Upper lobe of left lung (tissue), 6 donors: ENCODE results near the gene CENPP. TPM values are rescaled to one million over a fixed set of nuclear protein-coding genes. Genes with fewer than 3 reads are reported as not detected.
A peak's percentile ranks its signal among the peaks of the same experiment; 100 is the strongest.

Source experiments
- ATAC-seq, 2 donors: fragments of 200-7000 bp; cut with Tn5 transposase; one replicate each; pipeline ENCODE4 v1.9.1; 2022; ENCODE audit warnings: mild to moderate bottlenecking in 2 of 2, moderate library complexity in 2 of 2; ENCODE audit not compliant: low FRiP score in 2 of 2
- DNase-seq, 2 donors: peaks; one replicate each; pipeline ENCODE4 v3.0.0-alpha.2; 2019 to 2020
- H3K27ac ChIP-seq, 4 donors: fragments of 200-600 bp; sonication (generic); one replicate each; pipeline ENCODE4 v1.5.1; 2016 to 2019
- H3K27me3 ChIP-seq, 4 donors: fragments of 200-600 bp; sonication (generic); one replicate each; pipeline ENCODE4 v1.5.1; 2017 to 2019
- H3K36me3 ChIP-seq, 4 donors: fragments of 200-600 bp; sonication (generic); one replicate each; pipeline ENCODE4 v1.5.1; 2016 to 2019
- H3K4me1 ChIP-seq, 4 donors: fragments of 200-600 bp; sonication (generic); one replicate each; pipeline ENCODE4 v1.5.1; 2018 to 2019
- H3K4me3 ChIP-seq, 4 donors: fragments of 200-600 bp; sonication (generic); one replicate each; pipeline ENCODE4 v1.5.1; 2017 to 2019; ENCODE audit warnings: mild to moderate bottlenecking in 2 of 4, moderate library complexity in 1 of 4
- H3K9me3 ChIP-seq, 4 donors: fragments of 200-600 bp; sonication (generic); one replicate each; pipeline ENCODE4 v1.5.1; 2018 to 2019
- EP300 ChIP-seq, 4 donors: sonication (generic); formaldehyde crosslinking; IDR thresholded peaks; one replicate each; pipeline ENCODE4 v1.5.1; 2017; ENCODE audit warnings: antibody characterized with exemption in 4 of 4, control low read depth in 2 of 4
- POLR2A ChIP-seq, 4 donors: fragments of 450-650 bp; IDR thresholded peaks; one replicate each; pipeline ENCODE4 v1.5.1; 2016 to 2017; ENCODE audit warnings: antibody characterized with exemption in 4 of 4, mild to moderate bottlenecking in 2 of 4
- POLR2AphosphoS5 ChIP-seq, 2 donors: sonication (generic); formaldehyde crosslinking; IDR thresholded peaks; one replicate each; pipeline ENCODE4 v1.5.1; 2017; ENCODE audit warnings: antibody characterized with exemption in 2 of 2
- WGBS, 2 donors: methylation state at CpG; one replicate each; pipeline ENCODE4 v1.1.5; 2017 to 2018; 5-methylcytosine and 5-hydroxymethylcytosine counted together
- total RNA-seq, 6 donors: library from RNA; depleted of rRNA in 4 of 6; stranded (reverse); fragments of >200 nt in 4 of 6; gene quantifications; one replicate each; pipeline versions ENCODE4 v1.1.0 to v1.2.1, GENCODE V29; 2016 to 2021
- TF ChIP-seq, protein P1 (sequence below), 6 experiments: fragments of 450-650 bp in 4 of 6; fragments of 200-600 bp in 2 of 6; sonication (generic) in 2 of 6; IDR thresholded peaks; one replicate each; pipeline ENCODE4 v1.5.1; 2016 to 2019; ENCODE audit warnings: antibody characterized with exemption in 6 of 6
- donor health status: DM: no; HTN: no; CAD: no; lungs with moderate emphysema.
- donor health status: DM: no; HTN: yes; CAD: no; lungs with severe emphysema.

CENPP gene
- total RNA-seq, 6 donors from 2014 or later = 2.9 to 17.8 (median 4.9) TPM

DNA sequence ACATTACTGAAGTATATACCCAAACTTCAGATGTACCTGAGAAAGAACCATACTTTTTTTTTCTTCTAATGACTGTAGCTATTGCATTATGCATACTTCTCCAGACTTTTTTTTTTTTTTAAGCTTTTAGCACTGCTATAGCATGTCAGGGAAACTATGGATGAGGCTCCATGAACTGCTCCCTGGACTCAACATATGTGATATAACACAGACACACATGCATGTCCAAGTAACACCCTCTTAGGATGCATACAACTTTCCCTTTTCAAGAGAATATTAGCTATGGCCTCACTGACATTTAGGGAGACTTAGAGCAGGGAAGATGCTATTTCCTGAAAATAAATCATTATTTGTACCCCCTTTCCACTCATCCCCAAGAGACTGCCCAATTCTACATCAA, 157.1 kb downstream of the CENPP start:
- Histone ChIP-seq H3K27me3 (no peaks in the 10 kb centered on the region), H3K4me1 (peaks cover 0 to 15% (median 13%) of the 10 kb centered on the region in 4 donors), H3K27ac (no peak overlapping the region), H3K9me3 (no peaks in the 10 kb centered on the region), H3K4me3 (no peak overlapping the region), H3K36me3 (no peaks in the 10 kb centered on the region)
- DNase-seq = no peak
- no peak for ATAC-seq
- TF ChIP-seq, protein P1, sequence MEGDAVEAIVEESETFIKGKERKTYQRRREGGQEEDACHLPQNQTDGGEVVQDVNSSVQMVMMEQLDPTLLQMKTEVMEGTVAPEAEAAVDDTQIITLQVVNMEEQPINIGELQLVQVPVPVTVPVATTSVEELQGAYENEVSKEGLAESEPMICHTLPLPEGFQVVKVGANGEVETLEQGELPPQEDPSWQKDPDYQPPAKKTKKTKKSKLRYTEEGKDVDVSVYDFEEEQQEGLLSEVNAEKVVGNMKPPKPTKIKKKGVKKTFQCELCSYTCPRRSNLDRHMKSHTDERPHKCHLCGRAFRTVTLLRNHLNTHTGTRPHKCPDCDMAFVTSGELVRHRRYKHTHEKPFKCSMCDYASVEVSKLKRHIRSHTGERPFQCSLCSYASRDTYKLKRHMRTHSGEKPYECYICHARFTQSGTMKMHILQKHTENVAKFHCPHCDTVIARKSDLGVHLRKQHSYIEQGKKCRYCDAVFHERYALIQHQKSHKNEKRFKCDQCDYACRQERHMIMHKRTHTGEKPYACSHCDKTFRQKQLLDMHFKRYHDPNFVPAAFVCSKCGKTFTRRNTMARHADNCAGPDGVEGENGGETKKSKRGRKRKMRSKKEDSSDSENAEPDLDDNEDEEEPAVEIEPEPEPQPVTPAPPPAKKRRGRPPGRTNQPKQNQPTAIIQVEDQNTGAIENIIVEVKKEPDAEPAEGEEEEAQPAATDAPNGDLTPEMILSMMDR (IDR thresholded peaks at IDR 0.05) = no peak
- TF ChIP-seq POLR2AphosphoS5 (IDR thresholded peaks at IDR 0.05) = no peak
- TF ChIP-seq POLR2A (IDR thresholded peaks at IDR 0.05) = no peak

DNA sequence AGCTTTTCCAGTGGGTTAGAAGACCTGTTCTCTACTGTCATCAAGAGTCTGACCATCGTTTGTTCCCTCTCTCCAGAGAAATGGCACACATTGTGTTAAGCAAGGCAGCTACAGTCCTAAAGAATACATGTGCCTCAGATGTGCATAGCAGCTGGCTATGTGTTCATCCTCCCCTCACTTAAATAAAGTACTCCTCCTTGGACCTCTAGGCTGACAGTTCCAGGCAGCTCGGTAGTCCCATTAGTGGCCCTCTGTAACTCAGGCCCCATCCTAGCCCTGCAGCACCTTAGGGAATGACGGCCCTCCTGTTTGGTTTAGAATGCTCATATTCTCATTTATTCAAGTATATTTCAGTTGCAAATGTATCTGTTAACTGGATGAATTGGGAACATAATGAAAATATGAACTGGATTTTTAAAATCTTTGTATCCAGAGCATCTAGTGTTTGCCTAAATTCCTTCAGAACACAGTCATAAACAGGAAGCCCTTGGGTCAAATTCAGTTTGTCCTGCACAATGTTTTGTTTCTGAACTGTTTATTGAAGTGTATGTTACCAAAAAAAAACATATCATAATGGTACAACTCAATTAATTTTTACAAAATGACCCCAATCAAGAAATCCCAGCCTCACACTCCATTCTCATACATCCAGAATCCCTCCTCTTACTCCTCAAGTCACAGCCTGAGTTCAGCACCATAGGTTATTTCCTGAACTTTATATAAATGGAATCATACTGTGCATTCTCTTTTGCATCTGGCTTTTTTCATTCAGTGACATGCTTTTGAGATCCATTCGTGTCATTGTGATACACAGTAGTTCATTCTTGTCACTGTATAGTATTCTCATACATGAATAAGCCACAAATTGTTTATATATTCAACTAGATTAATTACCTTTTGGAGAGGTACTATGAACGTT, 158.1 kb downstream of the CENPP start:
- TF ChIP-seq POLR2A (IDR thresholded peaks at IDR 0.05) (no peak), EP300 (IDR thresholded peaks at IDR 0.05) (no peak), POLR2AphosphoS5 (IDR thresholded peaks at IDR 0.05) (no peak)
- TF ChIP-seq, protein P1 (IDR thresholded peaks at IDR 0.05) = no peak
- H3K4me3 ChIP-seq = no peak overlapping the region
- H3K27ac ChIP-seq = peak overlapping the region in 3 of 4 donors; percentile 5 to 72 (median 46)
- no peak for DNase-seq
- ATAC-seq = peak in 1 of 2 donors; percentile 15
- H3K9me3 ChIP-seq = no peaks in the 10 kb centered on the region
- no peaks in the 10 kb centered on the region for H3K27me3 ChIP-seq
- WGBS, 2 donors = 64 to 77% methylated on average over 5 of the region's 5 CpGs
- no peaks in the 10 kb centered on the region for H3K36me3 ChIP-seq
- H3K4me1 ChIP-seq = peaks cover 0 to 15% (median 13%) of the 10 kb centered on the region in 4 donors

DNA sequence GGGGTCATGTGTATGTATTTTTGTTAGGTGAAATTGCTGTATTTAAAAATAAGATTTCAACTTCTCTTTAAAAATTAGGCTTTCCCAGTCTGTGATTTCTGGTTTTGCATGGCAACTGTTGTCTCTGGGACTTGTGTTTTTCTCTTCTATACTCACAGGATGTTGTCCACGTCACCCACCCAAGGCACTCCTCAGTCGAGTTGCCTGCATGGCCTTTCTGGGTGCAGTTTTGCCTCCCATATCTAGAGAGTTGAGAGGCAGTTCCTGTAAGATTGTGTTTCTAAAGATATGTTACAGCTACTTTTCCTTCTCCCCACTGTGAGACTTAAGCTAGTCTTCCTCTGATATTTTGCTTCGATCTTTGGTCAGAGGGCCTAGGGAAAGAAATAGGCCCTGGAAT, 158.8 kb downstream of the CENPP start:
- Histone ChIP-seq H3K4me3 (no peak overlapping the region), H3K27me3 (no peaks in the 10 kb centered on the region), H3K27ac (peak overlapping the region in 1 of 4 donors; percentile 72), H3K36me3 (no peaks in the 10 kb centered on the region), H3K9me3 (no peaks in the 10 kb centered on the region), H3K4me1 (peaks cover 0 to 13% (median 13%) of the 10 kb centered on the region in 4 donors)
- no peak for DNase-seq
- TF ChIP-seq POLR2AphosphoS5 (IDR thresholded peaks at IDR 0.05) (no peak), EP300 (IDR thresholded peaks at IDR 0.05) (no peak), POLR2A (IDR thresholded peaks at IDR 0.05) (no peak)
- TF ChIP-seq, protein P1 (IDR thresholded peaks at IDR 0.05) = no peak
- 82 to 86% methylated on average over 3 of the region's 3 CpGs for WGBS, 2 donors
- no peak for ATAC-seq

GRCh38 chr9:92486371-92486770, 160.6 kb downstream of the CENPP start:
- no peak overlapping the region for H3K4me3 ChIP-seq
- H3K4me1 ChIP-seq = peaks cover 0 to 10% (median 7%) of the 10 kb centered on the region in 4 donors
- ATAC-seq (no peak), DNase-seq (no peak)
- H3K27me3 ChIP-seq = no peaks in the 10 kb centered on the region
- no peaks in the 10 kb centered on the region for H3K9me3 ChIP-seq
- H3K27ac ChIP-seq = no peak overlapping the region
- TF ChIP-seq POLR2AphosphoS5 (IDR thresholded peaks at IDR 0.05) = no peak
- TF ChIP-seq POLR2A (IDR thresholded peaks at IDR 0.05) = no peak
- TF ChIP-seq, protein P1 (IDR thresholded peaks at IDR 0.05) = no peak
- TF ChIP-seq EP300 (IDR thresholded peaks at IDR 0.05) = no peak
- no peaks in the 10 kb centered on the region for H3K36me3 ChIP-seq
- 64 to 66% methylated on average over 3 of the region's 3 CpGs for WGBS, 2 donors
